ENCODE results near the gene ATP7B.

ATP7B gene

GRCh38 chr13:51976423-51976822 is 34.8 kb downstream of the ATP7B start:
- no peak for DNase-seq

GRCh38 chr13:51974482-51974881 is 36.8 kb downstream of the ATP7B start:
- DNase-seq = no peak

GRCh38 chr13:51971520-51972426 is 39.5 kb downstream of the ATP7B start:
- no peak for DNase-seq

GRCh38 chr13:51970349-51970748 is 40.9 kb downstream of the ATP7B start:
- peak; percentile 5 for DNase-seq

GRCh38 chr13:51967482-51968446 is 43.5 kb downstream of the ATP7B start:
- DNase-seq = no peak

GRCh38 chr13:51966186-51966585 is 45.1 kb downstream of the ATP7B start:
- DNase-seq = no peak

- no peak for DNase-seq
Measured at GRCh38 chr13:51961493-51962403, 49.5 kb downstream of the ATP7B start.

- no peak for DNase-seq
Measured at GRCh38 chr13:51960766-51961165, 50.5 kb downstream of the ATP7B start.

- no peak for DNase-seq
Measured at GRCh38 chr13:51959773-51960172, 51.5 kb downstream of the ATP7B start.

GRCh38 chr13:51958217-51958547 is 53.1 kb downstream of the ATP7B start:
- DNase-seq = no peak

GRCh38 chr13:51957377-51958216 is 53.7 kb downstream of the ATP7B start:
- DNase-seq = no peak

GRCh38 chr13:51956717-51957116 is 54.5 kb downstream of the ATP7B start:
- no peak for DNase-seq

GRCh38 chr13:51955816-51956603 is 55.2 kb downstream of the ATP7B start:
- no peak for DNase-seq

- DNase-seq = no peak
Measured at GRCh38 chr13:51955281-51955771, 55.9 kb downstream of the ATP7B start.

GRCh38 chr13:51953347-51954195 is 57.7 kb downstream of the ATP7B start:
- DNase-seq = no peak

GRCh38 chr13:51950722-51951121 is 60.5 kb downstream of the ATP7B start:
- DNase-seq = no peak

GRCh38 chr13:51946163-51946669 is 65.0 kb downstream of the ATP7B start:
- no peak for DNase-seq

GRCh38 chr13:51945149-51945548 is 66.1 kb downstream of the ATP7B start:
- no peak for DNase-seq

- no peak for DNase-seq
Measured at GRCh38 chr13:51944428-51944827, 66.8 kb downstream of the ATP7B start.

Measured in T-helper 9 cell (primary cell).